Jurkat, Clone E6-1 (cell line): Measurements from ENCODE around the gene BTBD1. TPM values are rescaled to one million over a fixed set of nuclear protein-coding genes. Genes with fewer than 3 reads are reported as not detected.

ENCODE experiments used
- DNase-seq: peaks from one replicate; pipeline ENCODE4 v3.0.0-alpha.2; 2011; ENCODE audit warnings: low read depth, low spot score
- H3K4me3 ChIP-seq: 2 replicates; pipeline ENCODE4 v1.5.1; 2011; ENCODE audit warnings: mild to moderate bottlenecking, low read length, control low read depth, moderate library complexity
- polyA plus RNA-seq: library from polyadenylated mRNA; unstranded; fragments of >200 nt; gene quantifications from one replicate; pipeline ENCODE4 v1.2.1, GENCODE V29; 2012; ENCODE audit warnings: missing spikeins; ENCODE audit not compliant: insufficient read length, insufficient read depth

The BTBD1 gene
- 51.5 TPM for polyA plus RNA-seq

GRCh38 chr15:83066734-83067637 lies at the start of gene BTBD1:
Gene BTBD1 (minus strand): TSS chr15:83067252. CDS start chr15:83067151, 101 bp downstream.
- DNase-seq: peak; percentile 69
- peak within 1 kb of the TSS; percentile 91 for H3K4me3 ChIP-seq

- H3K4me3 ChIP-seq: no peak overlapping the region
- no peak for DNase-seq
Observed at GRCh38 chr15:83115831-83116565, 48.9 kb upstream of the BTBD1 start.

GRCh38 chr15:83115410-83115809 lies 48.4 kb upstream of the BTBD1 start:
- H3K4me3 ChIP-seq: no peak overlapping the region
- no peak for DNase-seq

- DNase-seq: no peak
- no peak overlapping the region for H3K4me3 ChIP-seq
Observed at GRCh38 chr15:83114856-83115255, 47.8 kb upstream of the BTBD1 start.

GRCh38 chr15:83113881-83114674 lies 47.0 kb upstream of the BTBD1 start:
- no peak overlapping the region for H3K4me3 ChIP-seq
- DNase-seq: no peak

- DNase-seq: no peak
- no peak overlapping the region for H3K4me3 ChIP-seq
Observed at GRCh38 chr15:83112956-83113299, 45.9 kb upstream of the BTBD1 start.

GRCh38 chr15:83112233-83112955 lies 45.3 kb upstream of the BTBD1 start:
- H3K4me3 ChIP-seq: no peak overlapping the region
- DNase-seq: no peak

- no peak overlapping the region for H3K4me3 ChIP-seq
- no peak for DNase-seq
Observed at GRCh38 chr15:83111149-83111548, 44.1 kb upstream of the BTBD1 start.

GRCh38 chr15:83110381-83110780 lies 43.3 kb upstream of the BTBD1 start:
- no peak for DNase-seq
- no peak overlapping the region for H3K4me3 ChIP-seq

- no peak for DNase-seq
- H3K4me3 ChIP-seq: no peak overlapping the region
Observed at GRCh38 chr15:83109532-83109931, 42.5 kb upstream of the BTBD1 start.

GRCh38 chr15:83108266-83109219 lies 41.5 kb upstream of the BTBD1 start:
- DNase-seq: peak; percentile 64

GRCh38 chr15:83107841-83108181 lies 40.8 kb upstream of the BTBD1 start:
- H3K4me3 ChIP-seq: peak overlapping the region; percentile 52
- no peak for DNase-seq

More at GRCh38 chr15:83108266-83109219, 41.5 kb upstream of the BTBD1 start:
- peak overlapping the region; percentile 52 for H3K4me3 ChIP-seq

- peak within 1 kb of the TSS; percentile 52 for H3K4me3 ChIP-seq
- no peak for DNase-seq
Observed at GRCh38 chr15:83106994-83107840, 40.2 kb upstream of the BTBD1 start, which contains the start of gene TM6SF1. Gene TM6SF1 (plus strand): TSS chr15:83107645. CDS start chr15:83107681, 36 bp downstream.

GRCh38 chr15:83105440-83105839 lies 38.4 kb upstream of the BTBD1 start:
- no peak overlapping the region for H3K4me3 ChIP-seq
- DNase-seq: no peak

- DNase-seq: no peak
- no peak overlapping the region for H3K4me3 ChIP-seq
Observed at GRCh38 chr15:83104141-83104540, 37.1 kb upstream of the BTBD1 start.

- DNase-seq: no peak
- H3K4me3 ChIP-seq: no peak overlapping the region
Observed at GRCh38 chr15:83102346-83102745, 35.3 kb upstream of the BTBD1 start.

- no peak overlapping the region for H3K4me3 ChIP-seq
- DNase-seq: no peak
Observed at GRCh38 chr15:83100097-83100646, 33.1 kb upstream of the BTBD1 start.
